AG04449 (cell line): ENCODE measurements around the gene ZNF668.

Experiments
- CTCF ChIA-PET: fragments of 350-600 bp; formaldehyde crosslinking; extraction: SDS; loops from one replicate; lab custom pipeline; 2021; ENCODE audit warnings: antibody characterized with exemption; lab: Yijun Ruan, JAX
- POLR2A ChIA-PET: fragments of 400-600, 350-600 bp; formaldehyde crosslinking; extraction: SDS; loops from one replicate; lab custom pipeline; 2020; ENCODE audit warnings: antibody characterized with exemption, inconsistent platforms; lab: Yijun Ruan, JAX
- DNase-seq: peaks from one replicate; pipeline ENCODE4 v3.0.0-alpha.2; 2010; ENCODE audit warnings: low read depth, low spot score
- H3K4me3 ChIP-seq: 2 replicates; pipeline ENCODE4 v1.5.1; 2011; ENCODE audit warnings: low read depth, mild to moderate bottlenecking, control low read depth, low read length
- TF ChIP-seq, protein P1 (sequence below): IDR thresholded peaks from one replicate; pipeline ENCODE4 v1.5.1; 2011; ENCODE audit warnings: mild to moderate bottlenecking, moderate library complexity, low read length, control low read depth, inconsistent platforms; ENCODE audit not compliant: insufficient read depth; ENCODE audit errors: missing control alignments

Gene ZNF668

DNA sequence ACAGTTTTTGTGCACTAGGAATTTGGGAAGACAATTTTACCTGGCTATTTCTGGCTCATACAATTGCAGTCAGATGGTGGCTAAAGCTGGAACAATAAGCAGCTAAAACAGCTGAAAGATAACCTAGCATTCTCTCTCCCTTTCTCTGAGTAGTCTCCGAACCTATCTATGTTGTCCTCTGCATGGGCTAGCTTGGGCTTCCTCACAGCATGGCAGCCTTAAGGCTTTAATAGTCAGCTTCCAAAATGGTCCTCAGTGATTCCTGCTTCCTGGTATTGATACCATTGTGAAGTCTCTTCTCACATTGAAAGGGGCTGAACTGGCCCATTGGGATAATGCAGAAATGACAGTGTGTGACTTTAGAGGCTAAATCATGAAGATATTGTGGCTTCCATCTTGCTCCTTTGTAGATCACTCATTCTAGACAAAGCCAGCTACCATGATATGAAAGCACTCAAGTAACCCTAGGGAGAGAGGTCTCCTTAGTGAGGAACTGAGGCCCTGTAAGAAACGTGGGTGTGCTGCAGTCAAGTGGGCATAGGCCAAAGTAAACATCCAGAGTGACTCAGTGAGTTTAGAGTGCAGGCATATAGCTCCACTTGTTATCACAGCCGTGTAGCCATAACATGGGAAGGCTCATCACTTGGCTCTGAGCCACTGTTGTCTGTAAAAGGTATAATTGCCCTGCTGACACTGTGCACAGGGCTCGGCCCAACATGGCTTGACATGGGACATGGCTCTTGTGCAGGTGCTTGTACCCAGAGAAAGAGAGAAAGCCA lies 26.0 kb upstream of the ZNF668 start:
- TF ChIP-seq, protein P1, sequence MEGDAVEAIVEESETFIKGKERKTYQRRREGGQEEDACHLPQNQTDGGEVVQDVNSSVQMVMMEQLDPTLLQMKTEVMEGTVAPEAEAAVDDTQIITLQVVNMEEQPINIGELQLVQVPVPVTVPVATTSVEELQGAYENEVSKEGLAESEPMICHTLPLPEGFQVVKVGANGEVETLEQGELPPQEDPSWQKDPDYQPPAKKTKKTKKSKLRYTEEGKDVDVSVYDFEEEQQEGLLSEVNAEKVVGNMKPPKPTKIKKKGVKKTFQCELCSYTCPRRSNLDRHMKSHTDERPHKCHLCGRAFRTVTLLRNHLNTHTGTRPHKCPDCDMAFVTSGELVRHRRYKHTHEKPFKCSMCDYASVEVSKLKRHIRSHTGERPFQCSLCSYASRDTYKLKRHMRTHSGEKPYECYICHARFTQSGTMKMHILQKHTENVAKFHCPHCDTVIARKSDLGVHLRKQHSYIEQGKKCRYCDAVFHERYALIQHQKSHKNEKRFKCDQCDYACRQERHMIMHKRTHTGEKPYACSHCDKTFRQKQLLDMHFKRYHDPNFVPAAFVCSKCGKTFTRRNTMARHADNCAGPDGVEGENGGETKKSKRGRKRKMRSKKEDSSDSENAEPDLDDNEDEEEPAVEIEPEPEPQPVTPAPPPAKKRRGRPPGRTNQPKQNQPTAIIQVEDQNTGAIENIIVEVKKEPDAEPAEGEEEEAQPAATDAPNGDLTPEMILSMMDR: no peak
- H3K4me3 ChIP-seq: no peak overlapping the region
- ChIA-PET CTCF (interaction anchor here (0.9 to 14.7 kb wide), 5 partner anchors 11 to 146 kb away, joined by 3 to 141 read pairs (median 11); partner anchors contain the start of genes HSD3B7 and PRSS53), POLR2A (interaction anchor here (0.7 to 2.7 kb wide), 4 partner anchors 15 to 322 kb away, joined by 4 to 6 read pairs (median 5); partner anchors contain the start of genes FUS and KAT8)
- no peak for DNase-seq

DNA sequence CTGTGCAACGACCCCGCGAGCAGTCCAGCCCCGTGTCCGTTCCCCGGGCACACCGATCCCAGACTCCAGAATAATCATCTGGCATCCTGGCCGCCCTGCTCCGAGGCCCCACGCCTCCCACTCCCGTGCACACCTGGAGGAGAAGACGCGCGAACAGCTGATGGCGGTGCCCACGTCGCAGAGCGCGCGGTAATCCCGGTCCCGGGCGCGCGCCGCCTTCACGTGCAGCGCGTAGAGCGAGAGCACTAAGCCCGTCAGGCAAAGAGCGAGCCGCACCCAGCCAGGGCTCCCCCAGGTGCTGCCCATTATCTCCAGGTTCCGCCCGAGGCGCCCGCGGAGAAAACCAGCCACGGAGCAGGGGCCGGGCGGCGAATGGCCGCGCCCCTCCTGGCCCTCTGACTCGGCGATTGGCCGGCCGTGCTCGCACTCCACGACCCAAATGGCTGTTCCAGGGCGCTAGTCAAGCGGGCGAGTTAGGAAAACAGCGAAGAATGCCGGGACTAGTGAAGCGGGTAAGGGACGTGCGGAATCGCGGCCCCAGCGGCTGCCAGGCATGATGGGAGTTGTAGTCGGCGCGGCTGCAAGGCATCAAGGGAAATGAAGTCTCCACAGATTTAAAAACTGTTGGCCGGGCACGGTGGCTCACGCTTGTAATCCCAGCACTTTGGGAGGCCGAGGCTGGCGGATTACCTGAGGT lies 20.5 kb upstream of the ZNF668 start, which contains the start of gene VKORC1:
TSS of gene VKORC1 (minus strand) at position 374 of the 697 bp plus-strand sequence. CDS start at position 306, 68 bp downstream.
- TF ChIP-seq, protein P1: no peak
- H3K4me3 ChIP-seq: peak within 1 kb of the TSS; percentile 95
- peak; percentile 78 for DNase-seq
- ChIA-PET CTCF (interaction anchor here (1.4 to 14.7 kb wide), 6 partner anchors 10 to 141 kb away, joined by 3 to 141 read pairs (median 13); partner anchors contain the start of genes BCKDK, HSD3B7, ZNF646 and ZNF668), POLR2A (interaction anchor here (1.2 kb wide), 2 partner anchors 23 to 86 kb away, joined by 4 to 6 read pairs; partner anchors contain the start of genes FUS and KAT8)

DNA sequence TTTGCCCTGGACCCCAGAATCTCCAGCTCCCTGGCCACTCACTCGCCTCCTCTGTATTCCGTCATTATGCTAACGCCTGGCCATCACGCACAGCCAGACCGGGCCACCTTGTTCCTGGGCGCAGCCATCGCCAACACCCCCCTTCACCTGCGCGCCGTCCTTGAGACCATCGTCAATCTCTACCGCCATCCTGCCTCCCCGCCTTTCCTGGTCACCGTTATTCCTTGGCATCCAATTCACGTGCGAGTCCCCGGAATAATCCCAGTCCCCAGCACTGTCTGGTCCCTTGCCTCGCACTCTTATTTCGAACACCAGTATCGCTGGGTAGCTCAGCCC lies 20.0 kb upstream of the ZNF668 start:
- ChIA-PET POLR2A (interaction anchor here (1.2 kb wide), 2 partner anchors 24 to 86 kb away, joined by 4 to 6 read pairs; partner anchors contain the start of genes FUS and KAT8), CTCF (interaction anchor here (1.3 to 14.7 kb wide), 6 partner anchors 8 to 141 kb away, joined by 3 to 141 read pairs (median 8); partner anchors contain the start of genes HSD3B7, ZNF646 and ZNF668)
- no peak for DNase-seq
- H3K4me3 ChIP-seq: peak overlapping the region; percentile 95
- TF ChIP-seq, protein P1: no peak

DNA sequence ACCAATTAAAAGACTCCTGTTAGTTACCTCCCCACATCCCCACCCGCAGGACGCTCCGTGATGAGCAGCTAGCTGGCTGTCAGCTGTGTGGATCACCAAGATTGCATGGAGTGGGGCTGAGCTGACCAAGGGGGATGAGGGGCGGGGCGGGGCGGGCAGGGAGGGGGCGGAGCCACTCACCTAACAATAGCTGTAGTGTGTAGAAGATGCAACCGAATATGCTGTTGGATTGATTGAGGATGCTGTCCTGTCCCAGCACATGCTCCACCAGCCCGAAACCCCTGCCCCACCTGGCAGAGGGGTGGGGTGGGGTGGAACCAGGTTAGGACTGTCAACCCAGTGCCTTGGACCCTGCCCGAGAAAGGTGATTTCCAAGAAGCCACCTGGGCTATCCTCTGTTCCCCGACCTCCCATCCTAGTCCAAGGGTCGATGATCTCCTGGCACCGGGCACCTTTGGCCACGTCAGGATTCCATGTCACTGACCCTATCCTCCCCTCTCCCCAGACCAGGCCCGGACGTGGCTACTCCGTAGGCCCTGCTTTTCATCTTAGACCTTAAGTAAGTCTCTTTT lies 19.2 kb upstream of the ZNF668 start:
- TF ChIP-seq, protein P1: no peak
- peak overlapping the region; percentile 95 for H3K4me3 ChIP-seq
- DNase-seq: no peak
- POLR2A ChIA-PET: interaction anchor here (1.0 to 2.2 kb wide), 3 partner anchors 11 to 48 kb away, joined by 3 to 15 read pairs (median 3); partner anchors contain the start of genes ZNF646 and ZNF668
- CTCF ChIA-PET: interaction anchor here (1.1 to 14.7 kb wide), 7 partner anchors 9 to 352 kb away, joined by 3 to 141 read pairs (median 3); partner anchors contain the start of genes HSD3B7, ZNF646 and ZNF668

DNA sequence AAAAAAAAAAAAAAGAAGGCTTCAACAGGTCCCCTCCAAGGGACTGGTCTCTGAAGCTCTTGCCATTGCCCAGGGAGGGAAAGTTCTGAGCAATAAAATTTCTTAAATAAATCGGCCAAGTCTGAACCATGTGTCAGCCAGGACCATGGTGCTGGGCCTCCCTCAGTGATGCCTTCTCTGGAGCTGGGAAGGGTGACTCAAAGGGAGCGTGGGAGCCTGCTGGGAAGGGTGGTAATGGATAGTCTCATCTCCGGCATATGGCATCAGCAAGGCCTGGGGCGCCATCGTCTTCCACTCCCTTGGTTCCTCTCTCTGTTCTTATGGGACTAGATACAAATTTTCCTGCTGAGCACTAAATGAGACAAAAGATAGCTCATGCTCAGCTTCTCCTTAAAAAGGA lies 18.3 kb upstream of the ZNF668 start:
- DNase-seq: no peak
- CTCF ChIA-PET: interaction anchor here (0.8 to 14.7 kb wide), 7 partner anchors 11 to 353 kb away, joined by 3 to 141 read pairs (median 3); partner anchors contain the start of gene HSD3B7
- TF ChIP-seq, protein P1: no peak
- no peak overlapping the region for H3K4me3 ChIP-seq
- POLR2A ChIA-PET: interaction anchor here (1.0 to 2.2 kb wide), 3 partner anchors 10 to 47 kb away, joined by 3 to 15 read pairs (median 3); partner anchors contain the start of genes ZNF646 and ZNF668
